K562 (cell line): Measurements from ENCODE around the gene GRIN1. TPM values are rescaled to one million over a fixed set of nuclear protein-coding genes. Genes with fewer than 3 reads are reported as not detected.

Experiments used
- CBFA2T2 ChIP-seq: fragments of 450-650 bp; conservative IDR thresholded peaks from 2 replicates; pipeline ENCODE4 v1.6.1; 2017; ENCODE audit warnings: mild to moderate bottlenecking
- CREM ChIP-seq: IDR thresholded peaks from 2 replicates; pipeline ENCODE4 v1.6.1; 2014; ENCODE audit warnings: antibody characterized with exemption, low read depth
- EP300 ChIP-seq: IDR thresholded peaks from 2 replicates; pipeline ENCODE4 v1.6.1; 2012; ENCODE audit warnings: low read length, improper control_type of control experiment
- FOXA1 ChIP-seq: fragments of 450-650 bp; IDR thresholded peaks from 2 replicates; pipeline ENCODE4 v1.6.1; 2016; ENCODE audit warnings: mild to moderate bottlenecking, borderline replicate concordance
- FUS ChIP-seq: fragments of 200-400 bp; formaldehyde crosslinking; optimal IDR thresholded peaks from 2 replicates; pipeline ENCODE3; 2017; ENCODE audit warnings: low read depth, low read length
- HNRNPUL1 ChIP-seq: fragments of 200-400 bp; formaldehyde crosslinking; IDR thresholded peaks from 2 replicates; pipeline ENCODE4 v1.6.1; 2017; ENCODE audit warnings: low read length
- IRF2 ChIP-seq: sonication (generic); formaldehyde crosslinking; IDR thresholded peaks from 2 replicates; pipeline ENCODE4 v1.8.1; 2022; ENCODE audit warnings: mild to moderate bottlenecking, missing genetic modification reagents
- KDM4B ChIP-seq, 2 experiments: fragments of 450-650 bp in 1 of 2; sonication (generic) in 1 of 2; IDR thresholded peaks; 2 replicates each; pipeline ENCODE4 v1.6.1; 2016 to 2017; ENCODE audit warnings: borderline replicate concordance in 2 of 2, antibody characterized with exemption in 1 of 2, low read depth in 1 of 2, mild to moderate bottlenecking in 1 of 2
- MTA2 ChIP-seq: fragments of 450-650 bp; IDR thresholded peaks from 2 replicates; pipeline ENCODE4 v1.6.1; 2016; ENCODE audit warnings: low read depth
- NCOA2 ChIP-seq, 2 experiments: fragments of 450-650 bp; IDR thresholded peaks; 2 replicates each; pipeline ENCODE4 v1.6.1; 2018; ENCODE audit warnings: mild to moderate bottlenecking in 2 of 2, moderate library complexity in 1 of 2; ENCODE audit not compliant: partially characterized antibody in 2 of 2
- NFE2L1 ChIP-seq: fragments of 450-650 bp; IDR thresholded peaks from 2 replicates; pipeline ENCODE4 v1.6.1; 2016; ENCODE audit warnings: missing genetic modification characterization, low read depth, mild to moderate bottlenecking, missing compliant biosample characterization, moderate library complexity, borderline replicate concordance
- NR2C1 ChIP-seq, 2 experiments: fragments of 450-650 bp; IDR thresholded peaks; 2 replicates each; pipeline ENCODE4 v1.6.1; 2017; ENCODE audit warnings: mild to moderate bottlenecking in 2 of 2, antibody characterized with exemption in 1 of 2, inconsistent platforms in 1 of 2, missing compliant biosample characterization in 1 of 2, missing genetic modification characterization in 1 of 2
- PTRF ChIP-seq: fragments of 450-650 bp; IDR thresholded peaks from 2 replicates; pipeline ENCODE4 v1.6.1; 2016; ENCODE audit warnings: mild to moderate bottlenecking, missing genetic modification characterization, missing compliant biosample characterization
- RB1 ChIP-seq: fragments of 450-650 bp; IDR thresholded peaks from 2 replicates; pipeline ENCODE4 v1.6.1; 2017; ENCODE audit warnings: low read depth, mild to moderate bottlenecking
- RHOXF2B ChIP-seq: fragments of 250-450 bp; sonication (Bioruptor Pico); conservative IDR thresholded peaks from 2 replicates; pipeline ENCODE4 v1.5.1; 2021
- SMARCA4 ChIP-seq: fragments of 450-650 bp; IDR thresholded peaks from 2 replicates; pipeline ENCODE4 v1.6.1; 2016
- TCF3 ChIP-seq: sonication (generic); formaldehyde crosslinking; IDR thresholded peaks from 2 replicates; pipeline ENCODE4 v1.4.0; 2020; ENCODE audit warnings: mild to moderate bottlenecking, missing genetic modification reagents
- TCFL5 ChIP-seq: fragments of 250-450 bp; sonication (Bioruptor Pico); conservative IDR thresholded peaks from 2 replicates; pipeline ENCODE4 v1.6.1; 2021; ENCODE audit warnings: mild to moderate bottlenecking, moderate library complexity, matching md5 sums
- TSC22D4 ChIP-seq: fragments of 450-650 bp; IDR thresholded peaks from 2 replicates; pipeline ENCODE4 v1.6.1; 2016; ENCODE audit warnings: missing genetic modification characterization, missing biosample characterization, control low read depth
- ZNF253 ChIP-seq: fragments of 250-450 bp; sonication (Bioruptor Pico); conservative IDR thresholded peaks from 2 replicates; pipeline ENCODE4 v1.6.1; 2021; ENCODE audit warnings: mild to moderate bottlenecking
- polyA plus RNA-seq, 8 experiments: library from polyadenylated mRNA; depleted of rRNA in 4 of 8; stranded (reverse) in 5 of 8; unstranded in 3 of 8; fragments of >200 nt; fragmentation: Nextera tagmentation in 2 of 8; fragmentation: Illumina TruSeq in 1 of 8; extraction: Ambion mirVana in 2 of 8; extraction: Trizol in 1 of 8; gene quantifications; 2 replicates each; pipeline versions ENCODE4 v1.2.1 to v1.2.3, GENCODE V29; 2011 to 2014; ENCODE audit warnings: inconsistent platforms in 1 of 8, missing spikeins in 1 of 8
- total RNA-seq, 7 experiments: library from RNA; depleted of rRNA in 6 of 7; stranded (reverse); fragments of >200 nt in 6 of 7; fragmentation: Illumina TruSeq in 2 of 7; extraction: Trizol in 2 of 7; gene quantifications; 2 replicates each; pipeline versions ENCODE4 v1.2.1 to v1.2.3, GENCODE V29; 2011 to 2021; ENCODE audit warnings: low replicate concordance in 1 of 7
- TF ChIP-seq, protein P1 (sequence below): sonication (generic); formaldehyde crosslinking; IDR thresholded peaks from 2 replicates; pipeline ENCODE4 v1.8.1; 2023; ENCODE audit warnings: mild to moderate bottlenecking, missing genetic modification reagents, moderate library complexity
- TF ChIP-seq, protein P2 (sequence below), 2 experiments: IDR thresholded peaks; 2 replicates each; pipeline ENCODE4 v1.6.1; 2011; ENCODE audit warnings: borderline replicate concordance in 1 of 2, control low read depth in 1 of 2, low read depth in 1 of 2, low read length in 1 of 2, mild to moderate bottlenecking in 1 of 2, mixed read lengths in 1 of 2, moderate library complexity in 1 of 2; ENCODE audit not compliant: insufficient read depth in 1 of 2, insufficient read length in 1 of 2, poor library complexity in 1 of 2, severe bottlenecking in 1 of 2; ENCODE audit errors: extremely low read depth in 1 of 2
- TF ChIP-seq, protein P3 (sequence below): IDR thresholded peaks from 2 replicates; pipeline ENCODE4 v1.6.1; 2011; ENCODE audit not compliant: insufficient read length; ENCODE audit errors: extremely low read depth
- TF ChIP-seq, protein P4 (sequence below): fragments of 450-650 bp; formaldehyde crosslinking; IDR thresholded peaks from 2 replicates; pipeline ENCODE4 v1.4.0; 2022; ENCODE audit warnings: missing genetic modification characterization

GRIN1 gene
- total and polyA plus RNA-seq, 9 of the 15 experiments (the other 6 are each of a cell fraction or from before 2014, with no cell fraction given) = 0.03 to 0.35 (median 0.16) TPM; not detected in 6

DNA sequence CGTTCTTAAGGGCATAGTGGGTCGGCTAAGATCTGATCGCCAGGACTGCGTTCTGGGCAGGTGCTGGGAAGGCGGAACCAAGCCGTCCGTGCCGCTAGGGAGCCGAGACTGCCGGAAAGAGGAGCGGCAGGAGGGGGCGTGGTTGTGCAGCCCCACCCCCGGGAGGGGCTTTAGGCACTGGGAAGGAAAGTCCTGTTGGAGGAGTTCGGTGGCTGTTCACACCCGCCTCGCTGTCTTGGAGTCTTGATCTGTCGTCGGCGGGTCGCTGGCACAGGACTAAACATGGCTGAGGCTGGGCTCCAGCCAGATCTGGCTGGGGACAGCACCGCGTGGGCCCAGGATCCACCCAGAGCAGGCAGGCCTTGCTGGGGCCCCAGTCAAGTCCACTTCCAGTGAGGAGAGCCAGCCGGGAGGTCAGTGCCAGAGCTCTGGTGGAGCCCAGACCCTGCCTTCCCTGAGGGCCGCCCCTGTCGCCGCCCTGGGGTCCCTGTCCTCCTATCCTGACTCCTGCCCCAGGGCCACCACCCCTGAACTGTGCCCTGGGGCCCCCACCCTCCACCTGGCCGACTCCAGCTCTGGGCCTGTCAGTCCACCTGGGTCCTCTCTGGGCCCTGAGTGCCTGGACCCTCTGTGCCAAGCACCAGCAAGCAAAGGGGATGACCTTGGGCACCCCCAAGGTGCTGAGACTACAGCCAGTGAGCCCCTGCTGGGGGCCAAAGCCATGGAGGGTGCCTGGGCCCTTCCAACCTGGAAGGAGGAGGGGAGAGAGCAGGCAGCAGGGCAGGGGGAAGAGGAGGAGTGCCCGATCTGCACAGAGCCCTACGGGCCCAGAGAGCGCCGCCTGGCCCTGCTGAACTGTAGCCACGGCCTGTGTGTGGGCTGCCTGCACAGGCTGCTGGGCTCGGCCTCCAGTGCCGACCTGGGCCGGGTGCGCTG, 78.6 kb downstream of the GRIN1 start (continued):
- TF ChIP-seq, protein P1, sequence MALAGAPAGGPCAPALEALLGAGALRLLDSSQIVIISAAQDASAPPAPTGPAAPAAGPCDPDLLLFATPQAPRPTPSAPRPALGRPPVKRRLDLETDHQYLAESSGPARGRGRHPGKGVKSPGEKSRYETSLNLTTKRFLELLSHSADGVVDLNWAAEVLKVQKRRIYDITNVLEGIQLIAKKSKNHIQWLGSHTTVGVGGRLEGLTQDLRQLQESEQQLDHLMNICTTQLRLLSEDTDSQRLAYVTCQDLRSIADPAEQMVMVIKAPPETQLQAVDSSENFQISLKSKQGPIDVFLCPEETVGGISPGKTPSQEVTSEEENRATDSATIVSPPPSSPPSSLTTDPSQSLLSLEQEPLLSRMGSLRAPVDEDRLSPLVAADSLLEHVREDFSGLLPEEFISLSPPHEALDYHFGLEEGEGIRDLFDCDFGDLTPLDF (CRISPR knock-in tag) = no peak
- TF ChIP-seq NCOA2 (IDR thresholded peaks at IDR 0.05; ENCODE audit: partially characterized antibody in 2 of 2) = no peak
- no peak for TF ChIP-seq RHOXF2B
- TF ChIP-seq FOXA1 = no peak
- TF ChIP-seq NFE2L1 (tag) = no peak
- no peak for TF ChIP-seq FUS
- no peak for TF ChIP-seq NR2C1 (IDR thresholded peaks at IDR 0.05)
- no peak for TF ChIP-seq NR2C1 (tag; IDR thresholded peaks at IDR 0.05)
- no peak for TF ChIP-seq KDM4B (IDR thresholded peaks at IDR 0.05; ENCODE audit: borderline replicate concordance in 2 of 2, low read depth in 1 of 2)
- TF ChIP-seq, protein P2, sequence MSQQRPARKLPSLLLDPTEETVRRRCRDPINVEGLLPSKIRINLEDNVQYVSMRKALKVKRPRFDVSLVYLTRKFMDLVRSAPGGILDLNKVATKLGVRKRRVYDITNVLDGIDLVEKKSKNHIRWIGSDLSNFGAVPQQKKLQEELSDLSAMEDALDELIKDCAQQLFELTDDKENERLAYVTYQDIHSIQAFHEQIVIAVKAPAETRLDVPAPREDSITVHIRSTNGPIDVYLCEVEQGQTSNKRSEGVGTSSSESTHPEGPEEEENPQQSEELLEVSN (IDR thresholded peaks at IDR 0.05; ENCODE audit: borderline replicate concordance in 1 of 2, extremely low read depth in 1 of 2, insufficient read depth in 1 of 2, insufficient read length in 1 of 2, low read depth in 1 of 2, low read length in 1 of 2, poor library complexity in 1 of 2, severe bottlenecking in 1 of 2) = peak in 1 of 2 experiments; percentile 38
- TF ChIP-seq CBFA2T2 = no peak
- no peak for TF ChIP-seq MTA2
- TF ChIP-seq TCFL5 (CRISPR knock-in tag) = no peak
- no peak for TF ChIP-seq CREM
- 0 out of 2 replicates have a peak, but pooled peaks have one; percentile 21 for TF ChIP-seq RB1
- TF ChIP-seq TCF3 (CRISPR knock-in tag) = no peak
- TF ChIP-seq TSC22D4 (tag) = no peak
- no peak for TF ChIP-seq HNRNPUL1
- no peak for TF ChIP-seq IRF2
- TF ChIP-seq, protein P3, sequence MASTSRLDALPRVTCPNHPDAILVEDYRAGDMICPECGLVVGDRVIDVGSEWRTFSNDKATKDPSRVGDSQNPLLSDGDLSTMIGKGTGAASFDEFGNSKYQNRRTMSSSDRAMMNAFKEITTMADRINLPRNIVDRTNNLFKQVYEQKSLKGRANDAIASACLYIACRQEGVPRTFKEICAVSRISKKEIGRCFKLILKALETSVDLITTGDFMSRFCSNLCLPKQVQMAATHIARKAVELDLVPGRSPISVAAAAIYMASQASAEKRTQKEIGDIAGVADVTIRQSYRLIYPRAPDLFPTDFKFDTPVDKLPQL = no peak
- TF ChIP-seq, protein P4, sequence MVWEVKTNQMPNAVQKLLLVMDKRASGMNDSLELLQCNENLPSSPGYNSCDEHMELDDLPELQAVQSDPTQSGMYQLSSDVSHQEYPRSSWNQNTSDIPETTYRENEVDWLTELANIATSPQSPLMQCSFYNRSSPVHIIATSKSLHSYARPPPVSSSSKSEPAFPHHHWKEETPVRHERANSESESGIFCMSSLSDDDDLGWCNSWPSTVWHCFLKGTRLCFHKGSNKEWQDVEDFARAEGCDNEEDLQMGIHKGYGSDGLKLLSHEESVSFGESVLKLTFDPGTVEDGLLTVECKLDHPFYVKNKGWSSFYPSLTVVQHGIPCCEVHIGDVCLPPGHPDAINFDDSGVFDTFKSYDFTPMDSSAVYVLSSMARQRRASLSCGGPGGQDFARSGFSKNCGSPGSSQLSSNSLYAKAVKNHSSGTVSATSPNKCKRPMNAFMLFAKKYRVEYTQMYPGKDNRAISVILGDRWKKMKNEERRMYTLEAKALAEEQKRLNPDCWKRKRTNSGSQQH (CRISPR knock-in tag) = no peak
- TF ChIP-seq EP300 = no peak
- TF ChIP-seq SMARCA4 = no peak
- no peak for TF ChIP-seq ZNF253 (CRISPR knock-in tag)
- no peak for TF ChIP-seq PTRF (tag)
